ENCODE data around the gene TGOLN2.

DNA sequence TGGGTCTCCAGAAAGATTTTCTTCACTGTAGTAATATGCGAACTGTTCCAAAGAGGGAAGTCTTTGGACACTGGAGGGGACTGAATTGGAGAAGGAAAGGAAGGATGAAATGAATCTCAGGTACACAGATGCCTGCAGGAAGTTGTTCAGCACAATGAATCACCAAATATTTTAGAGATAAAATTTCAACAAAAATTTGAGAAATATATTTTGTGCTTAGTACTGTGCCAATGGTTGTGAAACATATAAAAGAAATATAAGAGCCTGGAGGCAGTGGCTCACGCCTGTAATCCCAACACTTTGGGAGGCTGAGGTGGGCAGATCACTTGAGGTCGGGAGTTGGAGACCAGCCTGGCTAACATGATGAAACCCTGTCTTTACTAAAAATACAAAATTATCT is 29.9 kb upstream of the TGOLN2 start:
- TF ChIP-seq POLR2A (IDR thresholded peaks at IDR 0.05; ENCODE audit: low read length) (no peak), GATA1 (IDR thresholded peaks at IDR 0.05; ENCODE audit: low read depth, low read length) (no peak)

Measured in erythroblast (primary cell).